ENCODE measurements around the gene PSME3IP1. TPM values are rescaled to one million over a fixed set of nuclear protein-coding genes. Genes with fewer than 3 reads are reported as not detected.

Gene PSME3IP1
- polyA plus RNA-seq, 1 donor (not counting 4 experiments of a cell fraction or from before 2014, with no cell fraction given), result 75.7 TPM

GRCh38 chr16:57113042-57113453 lies 72.8 kb downstream of the PSME3IP1 start:
- H3K4me2 ChIP-seq (ENCODE audit: control insufficient read depth, extremely low read depth, insufficient read depth, low read depth, low read length), result no peak overlapping the region
- no peak overlapping the region for H3K4me3 ChIP-seq (ENCODE audit: control insufficient read depth in 2 of 3, extremely low read depth in 1 of 3, insufficient read depth in 2 of 3, low read depth in 1 of 3, low read length in 3 of 3)
- no peaks in the 10 kb centered on the region for H3K9me1 ChIP-seq (ENCODE audit: control insufficient read depth, extremely low read depth, insufficient read depth, low read length)
- no peak overlapping the region for H3K9ac ChIP-seq (ENCODE audit: control insufficient read depth, extremely low read depth, insufficient read depth, low read length)
- H4K20me1 ChIP-seq (ENCODE audit: control insufficient read depth, extremely low read depth, insufficient read depth, low read length), result no peaks in the 10 kb centered on the region
- H3K27me3 ChIP-seq (ENCODE audit: control insufficient read depth, extremely low read depth, insufficient read depth, low read length), result no peaks in the 10 kb centered on the region
- H3K4me1 ChIP-seq (ENCODE audit: control insufficient read depth, extremely low read depth, insufficient read depth, low read length), result no peaks in the 10 kb centered on the region
- H3K36me3 ChIP-seq (ENCODE audit: control insufficient read depth in 2 of 2, extremely low read depth in 1 of 2, insufficient read depth in 2 of 2, low read length in 2 of 2), result no peaks in the 10 kb centered on the region
- H3K27ac ChIP-seq (ENCODE audit: control insufficient read depth, insufficient read depth, low read length), result no peak overlapping the region
- H2AFZ ChIP-seq (ENCODE audit: control insufficient read depth, low read length), result no peak overlapping the region
- dilution Hi-C loops (cut with MboI; ENCODE audit: extremely low pct_ligation_motif_present, low sequenced_read_pairs), result no loop called here
- no peaks in the 10 kb centered on the region for H3K9me3 ChIP-seq (ENCODE audit: control insufficient read depth, low read depth, low read length)
- TF ChIP-seq CTCF (optimal IDR thresholded peaks at IDR 0.05 in 1 of 3, IDR thresholded peaks at IDR 0.05 in 1 of 3, conservative IDR thresholded peaks at IDR 0.05 in 1 of 3; ENCODE audit: extremely low read depth in 1 of 3, insufficient read depth in 2 of 3, low read length in 3 of 3), result no peak
- no peak for TF ChIP-seq EZH2 (IDR thresholded peaks at IDR 0.05; ENCODE audit: low read length)
- no peaks in the 10 kb centered on the region for H3K79me2 ChIP-seq (ENCODE audit: control insufficient read depth, insufficient read depth, low read length)
- DNase-seq (ENCODE audit: low read depth, low spot score), result no peak
- FAIRE-seq, result no peak

- Histone ChIP-seq H3K4me2 (ENCODE audit: control insufficient read depth, extremely low read depth, insufficient read depth, low read depth, low read length) (no peak overlapping the region), H3K9me3 (ENCODE audit: control insufficient read depth, low read depth, low read length) (no peaks in the 10 kb centered on the region), H3K4me3 (ENCODE audit: control insufficient read depth in 2 of 3, extremely low read depth in 1 of 3, insufficient read depth in 2 of 3, low read depth in 1 of 3, low read length in 3 of 3) (no peak overlapping the region), H3K4me1 (ENCODE audit: control insufficient read depth, extremely low read depth, insufficient read depth, low read length) (no peaks in the 10 kb centered on the region), H3K36me3 (ENCODE audit: control insufficient read depth in 2 of 2, extremely low read depth in 1 of 2, insufficient read depth in 2 of 2, low read length in 2 of 2) (no peaks in the 10 kb centered on the region), H3K27me3 (ENCODE audit: control insufficient read depth, extremely low read depth, insufficient read depth, low read length) (no peaks in the 10 kb centered on the region), H3K79me2 (ENCODE audit: control insufficient read depth, insufficient read depth, low read length) (no peaks in the 10 kb centered on the region), H2AFZ (ENCODE audit: control insufficient read depth, low read length) (no peak overlapping the region), H3K9ac (ENCODE audit: control insufficient read depth, extremely low read depth, insufficient read depth, low read length) (no peak overlapping the region), H3K27ac (ENCODE audit: control insufficient read depth, insufficient read depth, low read length) (no peak overlapping the region), H4K20me1 (ENCODE audit: control insufficient read depth, extremely low read depth, insufficient read depth, low read length) (no peaks in the 10 kb centered on the region), H3K9me1 (ENCODE audit: control insufficient read depth, extremely low read depth, insufficient read depth, low read length) (no peaks in the 10 kb centered on the region)
- FAIRE-seq (no peak), DNase-seq (ENCODE audit: low read depth, low spot score) (no peak)
- no peak for TF ChIP-seq CTCF (optimal IDR thresholded peaks at IDR 0.05 in 1 of 3, IDR thresholded peaks at IDR 0.05 in 1 of 3, conservative IDR thresholded peaks at IDR 0.05 in 1 of 3; ENCODE audit: extremely low read depth in 1 of 3, insufficient read depth in 2 of 3, low read length in 3 of 3)
- no peak for TF ChIP-seq EZH2 (IDR thresholded peaks at IDR 0.05; ENCODE audit: low read length)
- dilution Hi-C loops (cut with MboI; ENCODE audit: extremely low pct_ligation_motif_present, low sequenced_read_pairs), result no loop called here
These were observed 73.3 kb downstream of the PSME3IP1 start for GRCh38 chr16:57112403-57113041.
